ENCODE measurements around the gene PTPRM. TPM values are rescaled to one million over a fixed set of nuclear protein-coding genes. Genes with fewer than 3 reads are reported as not detected.

PTPRM gene
- total and polyA plus RNA-seq, 4 donors: 9.2 to 23.0 (median 12.7) TPM

DNA sequence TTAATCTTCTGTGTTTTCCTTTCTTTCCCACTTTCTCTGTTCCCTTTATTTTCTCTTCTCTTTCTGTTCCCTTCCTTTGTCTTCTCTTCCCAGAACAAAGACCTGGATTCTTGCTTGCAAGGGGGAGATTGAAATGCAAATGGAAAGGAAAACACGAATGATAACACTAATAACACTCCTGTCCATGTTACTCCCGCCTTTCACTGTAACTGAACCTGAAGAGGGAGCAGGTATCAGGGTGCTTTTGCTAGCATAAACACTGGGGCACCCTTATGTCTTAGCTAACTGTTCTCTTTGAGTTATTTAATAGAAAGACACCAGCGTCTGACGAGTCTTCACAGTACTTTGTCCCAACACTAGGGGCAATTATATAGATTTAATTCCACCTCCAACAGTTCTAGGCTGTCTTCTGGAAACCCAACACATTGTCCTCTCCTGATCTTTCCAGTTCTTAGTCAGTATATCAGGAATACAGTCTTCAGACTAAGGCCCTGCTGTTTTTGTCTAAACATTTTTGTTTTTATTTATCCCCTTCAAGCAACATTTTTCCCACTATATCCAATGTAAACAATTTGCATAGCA lies 99.2 kb downstream of the PTPRM start (continued):
- TF ChIP-seq, protein P1, sequence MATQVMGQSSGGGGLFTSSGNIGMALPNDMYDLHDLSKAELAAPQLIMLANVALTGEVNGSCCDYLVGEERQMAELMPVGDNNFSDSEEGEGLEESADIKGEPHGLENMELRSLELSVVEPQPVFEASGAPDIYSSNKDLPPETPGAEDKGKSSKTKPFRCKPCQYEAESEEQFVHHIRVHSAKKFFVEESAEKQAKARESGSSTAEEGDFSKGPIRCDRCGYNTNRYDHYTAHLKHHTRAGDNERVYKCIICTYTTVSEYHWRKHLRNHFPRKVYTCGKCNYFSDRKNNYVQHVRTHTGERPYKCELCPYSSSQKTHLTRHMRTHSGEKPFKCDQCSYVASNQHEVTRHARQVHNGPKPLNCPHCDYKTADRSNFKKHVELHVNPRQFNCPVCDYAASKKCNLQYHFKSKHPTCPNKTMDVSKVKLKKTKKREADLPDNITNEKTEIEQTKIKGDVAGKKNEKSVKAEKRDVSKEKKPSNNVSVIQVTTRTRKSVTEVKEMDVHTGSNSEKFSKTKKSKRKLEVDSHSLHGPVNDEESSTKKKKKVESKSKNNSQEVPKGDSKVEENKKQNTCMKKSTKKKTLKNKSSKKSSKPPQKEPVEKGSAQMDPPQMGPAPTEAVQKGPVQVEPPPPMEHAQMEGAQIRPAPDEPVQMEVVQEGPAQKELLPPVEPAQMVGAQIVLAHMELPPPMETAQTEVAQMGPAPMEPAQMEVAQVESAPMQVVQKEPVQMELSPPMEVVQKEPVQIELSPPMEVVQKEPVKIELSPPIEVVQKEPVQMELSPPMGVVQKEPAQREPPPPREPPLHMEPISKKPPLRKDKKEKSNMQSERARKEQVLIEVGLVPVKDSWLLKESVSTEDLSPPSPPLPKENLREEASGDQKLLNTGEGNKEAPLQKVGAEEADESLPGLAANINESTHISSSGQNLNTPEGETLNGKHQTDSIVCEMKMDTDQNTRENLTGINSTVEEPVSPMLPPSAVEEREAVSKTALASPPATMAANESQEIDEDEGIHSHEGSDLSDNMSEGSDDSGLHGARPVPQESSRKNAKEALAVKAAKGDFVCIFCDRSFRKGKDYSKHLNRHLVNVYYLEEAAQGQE (IDR thresholded peaks at IDR 0.05): no peak
- TF ChIP-seq RAD21 (IDR thresholded peaks at IDR 0.05) (no peak), HNF4A (conservative IDR thresholded peaks at IDR 0.05) (no peak), TAF1 (conservative IDR thresholded peaks at IDR 0.05) (no peak)

DNA sequence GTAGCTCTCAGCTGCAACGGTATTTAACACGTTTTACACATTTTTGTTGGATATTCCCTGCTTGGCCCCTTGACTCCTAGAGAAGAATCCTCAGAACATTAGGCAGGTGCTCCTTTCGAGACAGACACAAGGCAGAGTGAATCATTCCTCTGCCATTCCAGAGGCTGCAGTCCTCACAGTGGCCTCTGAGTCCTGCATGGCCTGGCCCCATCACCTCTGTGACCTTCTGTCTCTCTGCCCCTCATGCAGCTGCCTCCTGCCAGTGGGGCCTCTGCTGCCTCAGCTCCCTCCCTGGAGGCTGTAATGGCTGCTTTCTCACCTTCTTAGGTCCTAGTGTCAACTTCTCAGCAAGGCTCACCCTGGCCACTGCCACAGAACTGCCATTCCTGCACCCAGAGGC lies 101.3 kb downstream of the PTPRM start:
- Histone ChIP-seq H3K9me3 (ENCODE audit: control insufficient read depth in 4 of 4, low read length in 3 of 4) (no peaks in the 10 kb centered on the region), H3K4me1 (ENCODE audit: control insufficient read depth in 4 of 4, insufficient read depth in 4 of 4, low read length in 3 of 4) (no peaks in the 10 kb centered on the region), H3K27me3 (ENCODE audit: control insufficient read depth in 4 of 4, insufficient read depth in 4 of 4, low read length in 3 of 4) (no peaks in the 10 kb centered on the region), H3K4me3 (ENCODE audit: low read depth in 1 of 3, low read length in 3 of 3) (no peak overlapping the region), H3K36me3 (ENCODE audit: control insufficient read depth in 4 of 4, insufficient read depth in 3 of 4, low read depth in 1 of 4, low read length in 3 of 4) (no peaks in the 10 kb centered on the region), H3K27ac (ENCODE audit: low read depth in 1 of 2, low read length in 2 of 2) (no peak overlapping the region), H3K9ac (ENCODE audit: low read depth in 1 of 2, low read length in 2 of 2) (no peak overlapping the region)
- no peak for DNase-seq (ENCODE audit: low spot score)
- 92% methylated on average over 3 of the region's 3 CpGs for WGBS
- TF ChIP-seq FOXA2 (IDR thresholded peaks at IDR 0.05) (no peak), RAD21 (IDR thresholded peaks at IDR 0.05) (no peak), GABPA (IDR thresholded peaks at IDR 0.05 in 1 of 2, conservative IDR thresholded peaks at IDR 0.05 in 1 of 2) (no peak), RXRA (IDR thresholded peaks at IDR 0.05) (no peak), JUND (IDR thresholded peaks at IDR 0.05) (no peak), SP1 (IDR thresholded peaks at IDR 0.05) (no peak), HNF4G (IDR thresholded peaks at IDR 0.05) (no peak)
- TF ChIP-seq, protein P1 (IDR thresholded peaks at IDR 0.05): no peak
- TF ChIP-seq, protein P2, sequence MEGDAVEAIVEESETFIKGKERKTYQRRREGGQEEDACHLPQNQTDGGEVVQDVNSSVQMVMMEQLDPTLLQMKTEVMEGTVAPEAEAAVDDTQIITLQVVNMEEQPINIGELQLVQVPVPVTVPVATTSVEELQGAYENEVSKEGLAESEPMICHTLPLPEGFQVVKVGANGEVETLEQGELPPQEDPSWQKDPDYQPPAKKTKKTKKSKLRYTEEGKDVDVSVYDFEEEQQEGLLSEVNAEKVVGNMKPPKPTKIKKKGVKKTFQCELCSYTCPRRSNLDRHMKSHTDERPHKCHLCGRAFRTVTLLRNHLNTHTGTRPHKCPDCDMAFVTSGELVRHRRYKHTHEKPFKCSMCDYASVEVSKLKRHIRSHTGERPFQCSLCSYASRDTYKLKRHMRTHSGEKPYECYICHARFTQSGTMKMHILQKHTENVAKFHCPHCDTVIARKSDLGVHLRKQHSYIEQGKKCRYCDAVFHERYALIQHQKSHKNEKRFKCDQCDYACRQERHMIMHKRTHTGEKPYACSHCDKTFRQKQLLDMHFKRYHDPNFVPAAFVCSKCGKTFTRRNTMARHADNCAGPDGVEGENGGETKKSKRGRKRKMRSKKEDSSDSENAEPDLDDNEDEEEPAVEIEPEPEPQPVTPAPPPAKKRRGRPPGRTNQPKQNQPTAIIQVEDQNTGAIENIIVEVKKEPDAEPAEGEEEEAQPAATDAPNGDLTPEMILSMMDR (IDR thresholded peaks at IDR 0.05; ENCODE audit: low read depth, low read length, missing input control): no peak
- TF ChIP-seq, protein P3, sequence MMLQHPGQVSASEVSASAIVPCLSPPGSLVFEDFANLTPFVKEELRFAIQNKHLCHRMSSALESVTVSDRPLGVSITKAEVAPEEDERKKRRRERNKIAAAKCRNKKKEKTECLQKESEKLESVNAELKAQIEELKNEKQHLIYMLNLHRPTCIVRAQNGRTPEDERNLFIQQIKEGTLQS (IDR thresholded peaks at IDR 0.05): no peak
- TF ChIP-seq, protein P4, sequence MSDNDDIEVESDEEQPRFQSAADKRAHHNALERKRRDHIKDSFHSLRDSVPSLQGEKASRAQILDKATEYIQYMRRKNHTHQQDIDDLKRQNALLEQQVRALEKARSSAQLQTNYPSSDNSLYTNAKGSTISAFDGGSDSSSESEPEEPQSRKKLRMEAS (IDR thresholded peaks at IDR 0.05): no peak
